Mesendoderm (in vitro differentiated cells): ENCODE measurements around the gene OR1N1.
A peak's percentile ranks its signal among the peaks of the same experiment; 100 is the strongest.
"Not testable (repeated sequence)": the region's sequence is repeated elsewhere in the genome, so short reads cannot be mapped to it uniquely, and the experiment has no call there.

Experiments
- DNase-seq: peaks from one replicate; pipeline ENCODE4 v3.0.0; 2013
- H2AK5ac ChIP-seq: 2 replicates; pipeline ENCODE4 v1.6.1; 2013; ENCODE audit warnings: low read length, inconsistent platforms
- H2BK120ac ChIP-seq: 2 replicates; pipeline ENCODE4 v1.6.1; 2013; ENCODE audit warnings: low read depth, mild to moderate bottlenecking, low read length, moderate library complexity, mixed read lengths
- H2BK15ac ChIP-seq: replicated peaks from 2 replicates; pipeline ENCODE4 v1.6.1; 2013; ENCODE audit warnings: low read depth, mild to moderate bottlenecking, moderate library complexity
- H2BK5ac ChIP-seq: 2 replicates; pipeline ENCODE4 v1.6.1; 2013; ENCODE audit warnings: low read length, inconsistent platforms
- H3K18ac ChIP-seq: 2 replicates; pipeline ENCODE4 v1.6.1; 2013; ENCODE audit warnings: mild to moderate bottlenecking, low read length, mixed read lengths
- H3K23ac ChIP-seq: one replicate; pipeline ENCODE4 v1.6.1; 2013; ENCODE audit warnings: low read length
- H3K27ac ChIP-seq: 2 replicates; pipeline ENCODE4 v1.5.1; 2013; ENCODE audit warnings: low read depth, mild to moderate bottlenecking, inconsistent platforms, low read length, moderate library complexity
- H3K27me3 ChIP-seq: 2 replicates; pipeline ENCODE4 v1.6.1; 2013; ENCODE audit warnings: low read length, control low read depth, mild to moderate bottlenecking, inconsistent platforms; ENCODE audit not compliant: insufficient read depth, poor library complexity
- H3K36me3 ChIP-seq: 2 replicates; pipeline ENCODE4 v1.6.1; 2013; ENCODE audit warnings: low read length, inconsistent platforms; ENCODE audit not compliant: control insufficient read depth, insufficient read depth
- H3K4ac ChIP-seq: one replicate; pipeline ENCODE4 v1.6.1; 2013; ENCODE audit warnings: low read depth, mild to moderate bottlenecking, low read length, moderate library complexity
- H3K4me1 ChIP-seq: 2 replicates; pipeline ENCODE4 v1.6.1; 2013; ENCODE audit warnings: low read depth, low read length, inconsistent platforms; ENCODE audit not compliant: control insufficient read depth
- H3K4me2 ChIP-seq: 2 replicates; pipeline ENCODE4 v1.6.1; 2013; ENCODE audit warnings: low read length
- H3K4me3 ChIP-seq: 2 replicates; pipeline ENCODE4 v1.5.1; 2013; ENCODE audit warnings: mild to moderate bottlenecking, low read length
- H3K56ac ChIP-seq: one replicate; pipeline ENCODE4 v1.6.1; 2013; ENCODE audit warnings: low read length
- H3K79me1 ChIP-seq: 2 replicates; pipeline ENCODE4 v1.6.1; 2013; ENCODE audit warnings: low read length, inconsistent platforms
- H3K79me2 ChIP-seq: 2 replicates; pipeline ENCODE4 v1.6.1; 2013; ENCODE audit warnings: mild to moderate bottlenecking, low read length; ENCODE audit not compliant: control insufficient read depth, insufficient read depth
- H3K9ac ChIP-seq: 2 replicates; pipeline ENCODE4 v1.6.1; 2013; ENCODE audit warnings: low read length, inconsistent platforms
- H4K5ac ChIP-seq: one replicate; pipeline ENCODE4 v1.6.1; 2013; ENCODE audit warnings: low read length
- H4K8ac ChIP-seq: one replicate; pipeline ENCODE4 v1.6.1; 2013; ENCODE audit warnings: low read depth, mild to moderate bottlenecking, control low read depth, low read length, moderate library complexity
- WGBS: extraction: QIAGEN DNeasy Blood & Tissue Kit; methylation state at CpG from one replicate; pipeline ENCODE4 v1.1.7; 2013; ENCODE audit warnings: low lambda C conversion rate, missing lambda C conversion rate; ENCODE audit not compliant: insufficient coverage; ENCODE audit errors: extremely low coverage; 5-methylcytosine and 5-hydroxymethylcytosine counted together

OR1N1 gene

DNA sequence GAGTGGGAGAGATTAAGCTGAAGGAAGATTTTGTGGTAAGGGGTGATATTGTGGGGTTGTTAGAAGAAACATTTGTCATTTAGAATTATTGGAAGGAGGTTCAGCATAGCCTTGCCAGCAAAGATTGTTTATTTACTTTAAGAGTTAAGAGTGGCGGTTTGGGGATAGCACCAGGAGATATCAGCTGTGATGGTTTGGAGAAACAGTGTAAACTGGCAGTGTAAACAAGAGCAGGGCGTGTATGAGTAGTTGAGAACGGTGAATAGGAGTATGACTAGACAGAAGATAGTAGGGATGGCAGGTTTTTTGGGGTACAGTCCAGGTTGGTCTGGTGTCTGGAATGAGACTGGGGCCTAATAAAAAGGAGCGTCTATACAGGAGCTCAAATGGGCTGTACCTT, 4.1 kb upstream of the OR1N1 start:
- not testable (repeated sequence) for DNase-seq, H3K79me2 ChIP-seq, H3K27ac ChIP-seq, H3K79me1 ChIP-seq, H3K4me3 ChIP-seq, H2AK5ac ChIP-seq, H2BK5ac ChIP-seq, H3K4me2 ChIP-seq, H3K18ac ChIP-seq, H3K56ac ChIP-seq, H3K36me3 ChIP-seq, H3K4ac ChIP-seq, H4K8ac ChIP-seq, H4K5ac ChIP-seq, H3K23ac ChIP-seq, H2BK120ac ChIP-seq, H2BK15ac ChIP-seq, H3K27me3 ChIP-seq, H3K9ac ChIP-seq, H3K4me1 ChIP-seq
- WGBS = no CpG with 5 or more reads among the region's 4 CpGs

GRCh38 chr9:122526602-122527001, 491 bp downstream of the OR1N1 start:
- no peak overlapping the region for H3K4me2 ChIP-seq
- no peaks in the 10 kb centered on the region for H3K27me3 ChIP-seq
- no peak overlapping the region for H3K4ac ChIP-seq
- peak overlapping the region; percentile 12 for H3K4me3 ChIP-seq
- H3K4me1 ChIP-seq = no peaks in the 10 kb centered on the region
- no CpG with 5 or more reads among the region's 10 CpGs for WGBS
- no peak overlapping the region for H2BK120ac ChIP-seq
- H3K36me3 ChIP-seq = no peaks in the 10 kb centered on the region
- no peak overlapping the region for H3K27ac ChIP-seq
- H3K23ac ChIP-seq = no peak overlapping the region
- no peaks in the 10 kb centered on the region for H3K79me1 ChIP-seq
- H2BK5ac ChIP-seq = no peak overlapping the region
- no peak overlapping the region for H4K5ac ChIP-seq
- no peak overlapping the region for H2BK15ac ChIP-seq
- H3K9ac ChIP-seq = no peak overlapping the region
- no peak overlapping the region for H2AK5ac ChIP-seq
- no peak overlapping the region for H4K8ac ChIP-seq
- no peak overlapping the region for H3K56ac ChIP-seq
- H3K79me2 ChIP-seq = no peaks in the 10 kb centered on the region
- no peak overlapping the region for H3K18ac ChIP-seq
- no peak for DNase-seq

DNA sequence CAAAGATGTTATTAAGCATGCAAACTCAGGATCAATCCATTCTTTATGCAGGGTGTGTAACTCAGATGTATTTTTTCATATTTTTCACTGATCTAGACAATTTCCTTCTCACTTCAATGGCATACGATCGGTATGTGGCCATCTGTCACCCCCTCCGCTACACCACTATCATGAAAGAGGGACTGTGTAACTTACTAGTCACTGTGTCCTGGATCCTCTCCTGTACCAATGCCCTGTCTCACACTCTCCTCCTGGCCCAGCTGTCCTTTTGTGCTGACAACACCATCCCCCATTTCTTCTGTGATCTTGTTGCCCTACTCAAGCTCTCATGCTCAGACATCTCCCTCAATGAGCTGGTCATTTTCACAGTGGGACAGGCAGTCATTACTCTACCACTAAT, 7.7 kb downstream of the OR1N1 start:
- no peaks in the 10 kb centered on the region for H3K27me3 ChIP-seq
- H3K36me3 ChIP-seq = no peaks in the 10 kb centered on the region
- H3K56ac ChIP-seq = no peak overlapping the region
- H2BK120ac ChIP-seq = no peak overlapping the region
- no peak overlapping the region for H3K23ac ChIP-seq
- no peak overlapping the region for H3K27ac ChIP-seq
- H2BK5ac ChIP-seq = no peak overlapping the region
- H3K4me3 ChIP-seq = no peak overlapping the region
- no peak overlapping the region for H2AK5ac ChIP-seq
- no peak overlapping the region for H4K8ac ChIP-seq
- H3K9ac ChIP-seq = no peak overlapping the region
- H2BK15ac ChIP-seq = no peak overlapping the region
- H3K18ac ChIP-seq = no peak overlapping the region
- H3K79me2 ChIP-seq = no peaks in the 10 kb centered on the region
- H3K79me1 ChIP-seq = no peaks in the 10 kb centered on the region
- no peak overlapping the region for H3K4me2 ChIP-seq
- H4K5ac ChIP-seq = no peak overlapping the region
- no peaks in the 10 kb centered on the region for H3K4me1 ChIP-seq
- DNase-seq = no peak
- WGBS = no CpG with 5 or more reads among the region's 3 CpGs
- H3K4ac ChIP-seq = no peak overlapping the region

GRCh38 chr9:122518841-122519240, 8.3 kb downstream of the OR1N1 start, which contains the start of gene OR1J4:
OR1J4 (plus strand) TSS chr9:122519141; CDS start chr9:122519141, 0 bp downstream.
- no peak for DNase-seq
- Histone ChIP-seq H3K79me1 (no peaks in the 10 kb centered on the region), H3K23ac (no peak within 1 kb of the TSS), H2AK5ac (no peak within 1 kb of the TSS), H3K56ac (no peak within 1 kb of the TSS), H3K27me3 (no peaks in the 10 kb centered on the region), H3K4me1 (no peaks in the 10 kb centered on the region), H3K4me2 (no peak within 1 kb of the TSS), H3K79me2 (no peaks in the 10 kb centered on the region), H2BK5ac (no peak within 1 kb of the TSS), H3K27ac (no peak within 1 kb of the TSS), H3K36me3 (no peaks in the 10 kb centered on the region), H3K9ac (no peak within 1 kb of the TSS), H3K4ac (no peak within 1 kb of the TSS), H3K18ac (no peak within 1 kb of the TSS), H4K8ac (no peak within 1 kb of the TSS), H2BK15ac (no peak within 1 kb of the TSS), H2BK120ac (no peak within 1 kb of the TSS), H4K5ac (no peak within 1 kb of the TSS), H3K4me3 (no peak within 1 kb of the TSS)
- no CpG with 5 or more reads among the region's 4 CpGs for WGBS

DNA sequence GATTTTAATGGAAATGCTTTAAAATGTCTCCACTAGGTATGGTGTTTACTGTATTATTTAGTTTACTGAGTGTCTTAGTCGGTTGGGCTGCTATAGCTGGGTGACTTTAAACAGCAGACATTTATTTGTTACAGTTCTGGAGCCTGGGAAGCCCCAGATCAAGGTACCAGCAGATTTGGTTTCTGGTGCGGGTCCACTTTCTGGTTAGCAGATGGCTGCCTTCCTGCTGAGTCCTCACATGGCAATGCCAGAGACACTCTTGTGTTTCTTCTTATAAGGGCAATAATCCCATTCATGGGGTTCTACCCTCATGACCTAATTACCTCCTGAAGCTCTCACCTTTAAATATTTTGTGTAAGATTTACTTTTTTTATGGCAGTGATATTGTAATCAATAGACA, 8.9 kb downstream of the OR1N1 start:
- Histone ChIP-seq H3K56ac (no peak overlapping the region), H3K18ac (no peak overlapping the region), H3K27me3 (no peaks in the 10 kb centered on the region), H2BK15ac (no peak overlapping the region), H4K5ac (no peak overlapping the region), H3K27ac (no peak overlapping the region), H4K8ac (no peak overlapping the region), H3K79me1 (no peaks in the 10 kb centered on the region), H3K4me2 (no peak overlapping the region), H3K4ac (no peak overlapping the region), H2BK5ac (no peak overlapping the region), H3K4me1 (no peaks in the 10 kb centered on the region), H3K4me3 (no peak overlapping the region), H3K36me3 (no peaks in the 10 kb centered on the region), H3K79me2 (no peaks in the 10 kb centered on the region), H2AK5ac (no peak overlapping the region), H3K23ac (no peak overlapping the region), H3K9ac (no peak overlapping the region), H2BK120ac (no peak overlapping the region)
- no peak for DNase-seq
- WGBS = no CpG with 5 or more reads among the region's 2 CpGs

DNA sequence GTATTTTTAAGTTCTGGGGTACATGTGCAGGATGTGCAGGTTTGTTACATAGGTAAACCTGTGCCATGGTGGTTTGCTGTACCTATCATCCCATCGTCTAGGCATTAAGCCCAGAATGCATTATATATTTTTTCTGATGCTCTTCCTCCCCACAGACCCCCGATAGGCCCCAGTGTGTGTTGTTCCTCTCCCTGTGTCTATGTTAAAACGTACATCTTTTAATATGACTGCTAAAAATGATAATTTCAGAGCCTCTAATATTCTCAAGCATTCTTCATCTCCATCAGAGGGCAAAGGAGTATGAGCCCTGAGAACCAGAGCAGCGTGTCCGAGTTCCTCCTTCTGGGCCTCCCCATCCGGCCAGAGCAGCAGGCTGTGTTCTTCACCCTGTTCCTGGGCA, 16.6 kb downstream of the OR1N1 start, which contains the start of gene OR1J2:
TSS of gene OR1J2 (plus strand) at position 301 of the 400 bp plus-strand sequence. CDS start at position 301, 0 bp downstream.
- Histone ChIP-seq H3K27ac (no peak within 1 kb of the TSS), H4K5ac (no peak within 1 kb of the TSS), H3K18ac (no peak within 1 kb of the TSS), H2AK5ac (no peak within 1 kb of the TSS), H3K23ac (no peak within 1 kb of the TSS), H2BK5ac (no peak within 1 kb of the TSS), H3K4me3 (no peak within 1 kb of the TSS), H2BK15ac (no peak within 1 kb of the TSS), H3K79me2 (no peaks in the 10 kb centered on the region), H3K36me3 (no peaks in the 10 kb centered on the region), H4K8ac (no peak within 1 kb of the TSS), H3K9ac (no peak within 1 kb of the TSS), H3K79me1 (no peaks in the 10 kb centered on the region), H3K56ac (no peak within 1 kb of the TSS), H2BK120ac (no peak within 1 kb of the TSS), H3K4me2 (no peak within 1 kb of the TSS), H3K27me3 (no peaks in the 10 kb centered on the region), H3K4ac (no peak within 1 kb of the TSS), H3K4me1 (no peaks in the 10 kb centered on the region)
- DNase-seq = no peak
- no CpG with 5 or more reads among the region's 6 CpGs for WGBS
